ENCODE measurements around the gene NISCH.

GRCh38 chr3:52479877-52480575, 24.6 kb downstream of the NISCH start:
- TF ChIP-seq CTCF (IDR thresholded peaks at IDR 0.05) (no peak), POLR2A (IDR thresholded peaks at IDR 0.05) (no peak)
